ENCODE measurements around the gene SEC31A. TPM values are rescaled to one million over a fixed set of nuclear protein-coding genes. Genes with fewer than 3 reads are reported as not detected.
A peak's percentile ranks its signal among the peaks of the same experiment; 100 is the strongest.

The SEC31A gene
- total and polyA plus RNA-seq, 9 donors, result 142 to 388 (median 287) TPM

GRCh38 chr4:82909326-82909725 lies 18.4 kb upstream of the SEC31A start:
- H3K27me3 ChIP-seq, result no peaks in the 10 kb centered on the region
- no peak for TF ChIP-seq POLR2A (IDR thresholded peaks at IDR 0.05)
- TF ChIP-seq EP300 (IDR thresholded peaks at IDR 0.05), result no peak
- no peak for TF ChIP-seq CTCF (IDR thresholded peaks at IDR 0.05)
- no peaks in the 10 kb centered on the region for H3K9me3 ChIP-seq
- intact Hi-C loops (cut with DNase I), result loop anchor here in 1 of 4 donors (10.0 kb wide), 1 partner anchor 105 kb away; the partner anchor contains the start of gene LIN54
- no peaks in the 10 kb centered on the region for H3K36me3 ChIP-seq
- WGBS, 3 donors, result 56 to 79% (median 62%) methylated on average over 1 of the region's 1 CpG
- H3K4me3 ChIP-seq, result no peak overlapping the region
- H3K27ac ChIP-seq, result no peak overlapping the region
- H3K4me1 ChIP-seq (ENCODE audit: insufficient read depth), result no peaks in the 10 kb centered on the region
- no peak for DNase-seq

GRCh38 chr4:82906469-82906868 lies 15.5 kb upstream of the SEC31A start:
- Histone ChIP-seq H3K27me3 (no peaks in the 10 kb centered on the region), H3K36me3 (no peaks in the 10 kb centered on the region), H3K9me3 (no peaks in the 10 kb centered on the region), H3K4me1 (ENCODE audit: insufficient read depth) (peaks cover 1% of the 10 kb centered on the region), H3K27ac (no peak overlapping the region), H3K4me3 (no peak overlapping the region)
- no peak for DNase-seq
- WGBS, 3 donors, result 94 to 97% (median 96%) methylated on average over 3 of the region's 3 CpGs
- TF ChIP-seq POLR2A (IDR thresholded peaks at IDR 0.05), result no peak
- no peak for TF ChIP-seq EP300 (IDR thresholded peaks at IDR 0.05)
- intact Hi-C loops (cut with DNase I), result loop anchor here in 1 of 4 donors (10.0 kb wide), 1 partner anchor 108 kb away; the partner anchor contains the start of gene LIN54

- WGBS, 3 donors, result 85 to 92% (median 88%) methylated on average over 2 of the region's 2 CpGs
- Histone ChIP-seq H3K4me3 (no peak overlapping the region), H3K36me3 (no peaks in the 10 kb centered on the region), H3K27ac (no peak overlapping the region), H3K4me1 (ENCODE audit: insufficient read depth) (peaks cover 1% of the 10 kb centered on the region), H3K27me3 (no peaks in the 10 kb centered on the region), H3K9me3 (no peaks in the 10 kb centered on the region)
- TF ChIP-seq EP300 (IDR thresholded peaks at IDR 0.05), result no peak
- DNase-seq, result no peak
- intact Hi-C loops (cut with DNase I), result loop anchor here in 1 of 4 donors (10.0 kb wide), 1 partner anchor 110 kb away; the partner anchor contains the start of gene LIN54
Measured at GRCh38 chr4:82905205-82905604, 14.3 kb upstream of the SEC31A start.

GRCh38 chr4:82903737-82904136 lies 12.8 kb upstream of the SEC31A start:
- Histone ChIP-seq H3K4me1 (ENCODE audit: insufficient read depth) (peaks cover 1% of the 10 kb centered on the region), H3K4me3 (no peak overlapping the region), H3K36me3 (no peaks in the 10 kb centered on the region), H3K9me3 (no peaks in the 10 kb centered on the region), H3K27ac (no peak overlapping the region), H3K27me3 (no peaks in the 10 kb centered on the region)
- 89 to 93% (median 93%) methylated on average over 5 of the region's 5 CpGs for WGBS, 3 donors
- intact Hi-C loops (cut with DNase I), result loop anchor here in 1 of 4 donors (10.0 kb wide), 1 partner anchor 111 kb away; the partner anchor contains the start of gene LIN54
- no peak for DNase-seq
- TF ChIP-seq POLR2A (IDR thresholded peaks at IDR 0.05) (no peak), EP300 (IDR thresholded peaks at IDR 0.05) (no peak), CTCF (IDR thresholded peaks at IDR 0.05) (no peak)

GRCh38 chr4:82901183-82901718 lies 10.3 kb upstream of the SEC31A start:
- TF ChIP-seq EP300 (IDR thresholded peaks at IDR 0.05) (no peak), POLR2A (IDR thresholded peaks at IDR 0.05) (no peak), CTCF (IDR thresholded peaks at IDR 0.05) (no peak)
- Histone ChIP-seq H3K9me3 (no peaks in the 10 kb centered on the region), H3K36me3 (no peaks in the 10 kb centered on the region), H3K27me3 (no peaks in the 10 kb centered on the region), H3K4me3 (peak overlapping the region; percentile 67), H3K4me1 (ENCODE audit: insufficient read depth) (peaks cover 6% of the 10 kb centered on the region), H3K27ac (peak overlapping the region; percentile 95 to 99)
- no peak for DNase-seq
- intact Hi-C loops (cut with DNase I), result loop anchor here in 1 of 4 donors (10.0 kb wide), 1 partner anchor 114 kb away; the partner anchor contains the start of gene LIN54
- 0 to 1% (median 0%) methylated on average over 8 of the region's 8 CpGs for WGBS, 3 donors
